Cardiac fibroblast (primary cell): ENCODE results near the gene ATP8A2.

Experiments
- DNase-seq, 2 donors: peaks; one replicate each; pipeline versions ENCODE4 v3.0.0 to v3.0.0-alpha.2; 2010; ENCODE audit warnings: low read depth in 2 of 2
- H3K4me3 ChIP-seq, 2 donors: replicated peaks in 1 of 2; 1 replicate in 1 of 2; 2 replicates in 1 of 2; pipeline ENCODE4 v1.5.1; 2011; ENCODE audit warnings: low read depth in 2 of 2, low read length in 2 of 2, mild to moderate bottlenecking in 2 of 2, moderate library complexity in 1 of 2
- CTCF ChIP-seq: IDR thresholded peaks from one replicate; pipeline ENCODE4 v1.5.1; 2011; ENCODE audit warnings: low read depth, mild to moderate bottlenecking, low read length, inconsistent platforms

ATP8A2 gene

GRCh38 chr13:25679159-25679558 is 307.4 kb downstream of the ATP8A2 start:
- no peak for TF ChIP-seq CTCF
- no peak for DNase-seq
- H3K4me3 ChIP-seq, result no peak overlapping the region

GRCh38 chr13:25679936-25680335 is 308.2 kb downstream of the ATP8A2 start:
- H3K4me3 ChIP-seq, result no peak overlapping the region
- no peak for DNase-seq
- no peak for TF ChIP-seq CTCF

GRCh38 chr13:25682276-25682675 is 310.5 kb downstream of the ATP8A2 start:
- no peak overlapping the region for H3K4me3 ChIP-seq
- DNase-seq, result no peak
- TF ChIP-seq CTCF, result no peak

- TF ChIP-seq CTCF, result no peak
- no peak overlapping the region for H3K4me3 ChIP-seq
- DNase-seq, result no peak
These were observed 311.3 kb downstream of the ATP8A2 start for GRCh38 chr13:25683056-25683455.

GRCh38 chr13:25683662-25684370 is 312.0 kb downstream of the ATP8A2 start:
- no peak for TF ChIP-seq CTCF
- DNase-seq, result no peak
- H3K4me3 ChIP-seq, result no peak overlapping the region

GRCh38 chr13:25684491-25684890 is 312.7 kb downstream of the ATP8A2 start:
- TF ChIP-seq CTCF, result no peak
- H3K4me3 ChIP-seq, result no peak overlapping the region
- DNase-seq, result no peak
